Vagina (tissue), 2 donors: ENCODE results near the gene INF2.
"Not testable (repeated sequence)": the region's sequence is repeated elsewhere in the genome, so short reads cannot be mapped to it uniquely, and the experiment has no call there.

Source experiments
- POLR2A ChIP-seq, 2 donors: fragments of 450-650 bp; IDR thresholded peaks; one replicate each; pipeline ENCODE4 v1.6.1; 2017; ENCODE audit warnings: antibody characterized with exemption in 2 of 2, mild to moderate bottlenecking in 2 of 2, moderate library complexity in 2 of 2
- TF ChIP-seq, protein P1 (sequence below), 3 experiments: fragments of 450-650 bp in 2 of 3; fragments of 200-600 bp in 1 of 3; sonication (generic) in 1 of 3; IDR thresholded peaks; one replicate each; pipeline ENCODE4 v1.5.1; 2017 to 2019; ENCODE audit warnings: antibody characterized with exemption in 3 of 3, mild to moderate bottlenecking in 2 of 3, moderate library complexity in 2 of 3

DNA sequence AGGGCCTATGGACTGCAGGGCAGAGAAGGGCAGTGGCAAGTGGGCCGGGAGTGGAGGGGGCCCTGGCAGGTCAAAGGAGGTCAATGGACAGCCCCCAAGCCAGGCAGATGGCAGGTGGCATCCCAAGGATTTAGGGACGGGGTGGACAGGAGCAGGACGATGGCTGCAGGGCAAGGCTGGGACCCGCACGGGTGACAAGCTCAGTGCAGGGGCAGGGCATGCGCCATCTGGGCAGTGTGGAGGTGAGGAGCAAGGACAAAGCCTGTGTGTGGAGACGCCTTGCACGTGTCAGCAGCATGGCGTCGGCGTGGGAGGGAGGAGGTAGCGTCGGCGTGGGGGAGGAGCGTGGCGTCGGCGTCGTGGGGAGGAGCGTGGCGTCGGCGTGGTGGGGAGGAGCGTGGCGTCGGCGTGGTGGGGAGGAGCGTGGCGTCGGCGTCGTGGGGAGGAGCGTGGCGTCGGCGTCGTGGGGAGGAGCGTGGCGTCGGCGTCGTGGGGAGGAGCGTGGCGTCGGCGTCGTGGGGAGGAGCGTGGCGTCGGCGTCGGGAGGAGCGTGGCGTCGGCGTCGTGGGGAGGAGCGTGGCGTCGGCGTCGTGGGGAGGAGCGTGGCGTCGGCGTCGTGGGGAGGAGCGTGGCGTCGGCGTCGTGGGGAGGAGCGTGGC is 39.9 kb downstream of the INF2 start:
- TF ChIP-seq, protein P1, sequence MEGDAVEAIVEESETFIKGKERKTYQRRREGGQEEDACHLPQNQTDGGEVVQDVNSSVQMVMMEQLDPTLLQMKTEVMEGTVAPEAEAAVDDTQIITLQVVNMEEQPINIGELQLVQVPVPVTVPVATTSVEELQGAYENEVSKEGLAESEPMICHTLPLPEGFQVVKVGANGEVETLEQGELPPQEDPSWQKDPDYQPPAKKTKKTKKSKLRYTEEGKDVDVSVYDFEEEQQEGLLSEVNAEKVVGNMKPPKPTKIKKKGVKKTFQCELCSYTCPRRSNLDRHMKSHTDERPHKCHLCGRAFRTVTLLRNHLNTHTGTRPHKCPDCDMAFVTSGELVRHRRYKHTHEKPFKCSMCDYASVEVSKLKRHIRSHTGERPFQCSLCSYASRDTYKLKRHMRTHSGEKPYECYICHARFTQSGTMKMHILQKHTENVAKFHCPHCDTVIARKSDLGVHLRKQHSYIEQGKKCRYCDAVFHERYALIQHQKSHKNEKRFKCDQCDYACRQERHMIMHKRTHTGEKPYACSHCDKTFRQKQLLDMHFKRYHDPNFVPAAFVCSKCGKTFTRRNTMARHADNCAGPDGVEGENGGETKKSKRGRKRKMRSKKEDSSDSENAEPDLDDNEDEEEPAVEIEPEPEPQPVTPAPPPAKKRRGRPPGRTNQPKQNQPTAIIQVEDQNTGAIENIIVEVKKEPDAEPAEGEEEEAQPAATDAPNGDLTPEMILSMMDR (IDR thresholded peaks at IDR 0.05) = not testable (repeated sequence)
- not testable (repeated sequence) for TF ChIP-seq POLR2A (IDR thresholded peaks at IDR 0.05)
